Lung (tissue), 12 donors: ENCODE data around the gene CUL4B. TPM values are rescaled to one million over a fixed set of nuclear protein-coding genes. Genes with fewer than 3 reads are reported as not detected.
A peak's percentile ranks its signal among the peaks of the same experiment; 100 is the strongest.
"Not testable (repeated sequence)": the region's sequence is repeated elsewhere in the genome, so short reads cannot be mapped to it uniquely, and the experiment has no call there.

Source experiments
- ATAC-seq: fragments of 200-7000 bp; cut with Tn5 transposase; one replicate; pipeline ENCODE4 v1.9.1; 2020; ENCODE audit warnings: moderate number of reproducible peaks; ENCODE audit not compliant: insufficient read depth, low FRiP score
- DNase-seq, 3 donors: peaks; one replicate each; pipeline ENCODE4 v3.0.0-alpha.2; 2013 to 2017
- H3K27ac ChIP-seq, 2 donors: one replicate each; pipeline ENCODE4 v1.5.1; 2013; ENCODE audit warnings: mild to moderate bottlenecking in 2 of 2, moderate library complexity in 2 of 2, control low read depth in 1 of 2, inconsistent platforms in 1 of 2, low read depth in 1 of 2, low read length in 1 of 2
- H3K27me3 ChIP-seq, 3 donors: one replicate each; pipeline ENCODE4 v1.5.1; 2013; ENCODE audit warnings: low read length in 2 of 3; ENCODE audit not compliant: control insufficient read depth in 3 of 3, insufficient read depth in 3 of 3
- H3K36me3 ChIP-seq, 4 donors: one replicate each; pipeline ENCODE4 v1.5.1; 2013; ENCODE audit warnings: low read length in 4 of 4, mild to moderate bottlenecking in 1 of 4, moderate library complexity in 1 of 4; ENCODE audit not compliant: control insufficient read depth in 4 of 4, insufficient read depth in 4 of 4
- H3K4me1 ChIP-seq, 5 donors: one replicate each; pipeline ENCODE4 v1.5.1; 2013; ENCODE audit warnings: low read length in 5 of 5, mild to moderate bottlenecking in 2 of 5, moderate library complexity in 1 of 5; ENCODE audit not compliant: control insufficient read depth in 5 of 5, insufficient read depth in 5 of 5
- H3K4me3 ChIP-seq: one replicate; pipeline ENCODE4 v1.5.1; 2013; ENCODE audit warnings: mild to moderate bottlenecking, control low read depth, moderate library complexity
- H3K9ac ChIP-seq, 2 donors: one replicate each; pipeline ENCODE4 v1.5.1; 2013; ENCODE audit warnings: low read length in 2 of 2, control low read depth in 1 of 2; ENCODE audit not compliant: insufficient read depth in 1 of 2
- H3K9me3 ChIP-seq, 4 donors: one replicate each; pipeline ENCODE4 v1.5.1; 2013; ENCODE audit warnings: low read length in 3 of 4, mild to moderate bottlenecking in 1 of 4, moderate library complexity in 1 of 4; ENCODE audit not compliant: control insufficient read depth in 4 of 4, insufficient read depth in 3 of 4
- WGBS, 2 donors: extraction: QIAGEN DNeasy Blood & Tissue Kit; methylation state at CpG; one replicate each; pipeline ENCODE4 v1.1.7; 2013; 5-methylcytosine and 5-hydroxymethylcytosine counted together
- polyA plus RNA-seq, 2 donors: library from polyadenylated mRNA; stranded (reverse); fragments of 200-250 nt; gene quantifications; one replicate each; pipeline ENCODE4 v1.2.1, GENCODE V29; 2013
- total RNA-seq, 2 donors: library from RNA; depleted of rRNA in 1 of 2; stranded (reverse); fragments of >200 nt in 1 of 2; gene quantifications; one replicate each; pipeline ENCODE4 v1.2.1, GENCODE V29; 2014 to 2021
- TF ChIP-seq, protein P1 (sequence below): IDR thresholded peaks from 2 replicates; pipeline ENCODE4 v1.5.1; 2012; ENCODE audit warnings: mild to moderate bottlenecking; ENCODE audit errors: control extremely low read depth, extremely low read depth
- donor health status: control.
- donor health status: control.
- donor health status: Bipolar disorder and iron deficiency.
- donor health status: healthy.
- donor health status: DM: yes; HTN: yes; CAD: no.

CUL4B gene
- total and polyA plus RNA-seq, 4 donors = 15.2 to 61.2 (median 24.3) TPM

DNA sequence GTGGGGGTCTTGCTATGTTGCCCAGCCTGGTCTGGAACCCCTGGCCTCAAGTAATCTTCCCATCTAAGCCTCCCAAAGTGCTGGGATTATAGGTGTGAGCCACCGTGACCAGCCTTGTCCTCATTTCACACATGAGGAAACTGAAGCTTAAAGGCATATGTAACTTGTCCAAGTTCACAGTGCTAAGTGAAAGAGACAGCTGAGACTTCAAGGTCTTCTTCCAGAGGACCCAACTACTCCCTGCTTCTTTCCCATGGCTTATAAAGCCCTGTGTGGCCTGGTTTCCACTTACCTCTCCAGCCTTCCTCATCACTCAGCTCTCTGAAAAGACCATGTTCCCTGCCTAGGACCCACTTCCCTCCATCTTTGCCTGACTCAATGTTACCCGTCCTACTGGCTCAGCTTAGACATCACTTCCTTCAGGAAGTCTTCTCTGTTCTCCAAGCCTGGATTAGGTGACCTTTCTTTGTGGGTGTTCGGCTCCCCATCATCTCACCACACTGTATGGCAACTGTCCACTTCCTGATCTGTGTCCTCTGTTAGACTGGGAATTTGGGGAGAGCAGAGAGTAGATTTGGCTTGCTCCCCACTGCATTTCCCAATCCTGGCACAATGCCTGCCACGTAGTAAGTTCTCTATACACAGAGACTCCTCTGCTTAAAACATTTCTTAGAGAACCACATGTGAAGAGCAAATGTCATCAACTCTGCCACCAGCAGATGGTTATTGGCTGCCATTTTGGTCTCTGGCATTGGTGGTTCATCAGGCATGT is 61.3 kb downstream of the CUL4B start:
- H3K9ac ChIP-seq = no peak overlapping the region
- no peak overlapping the region for H3K27ac ChIP-seq
- WGBS, 2 donors = 29 to 51% methylated on average over 4 of the region's 4 CpGs
- H3K27me3 ChIP-seq = no peaks in the 10 kb centered on the region
- no peaks in the 10 kb centered on the region for H3K9me3 ChIP-seq
- DNase-seq = peak in 2 of 3 donors; percentile 29 to 65
- H3K4me1 ChIP-seq = no peaks in the 10 kb centered on the region
- TF ChIP-seq, protein P1, sequence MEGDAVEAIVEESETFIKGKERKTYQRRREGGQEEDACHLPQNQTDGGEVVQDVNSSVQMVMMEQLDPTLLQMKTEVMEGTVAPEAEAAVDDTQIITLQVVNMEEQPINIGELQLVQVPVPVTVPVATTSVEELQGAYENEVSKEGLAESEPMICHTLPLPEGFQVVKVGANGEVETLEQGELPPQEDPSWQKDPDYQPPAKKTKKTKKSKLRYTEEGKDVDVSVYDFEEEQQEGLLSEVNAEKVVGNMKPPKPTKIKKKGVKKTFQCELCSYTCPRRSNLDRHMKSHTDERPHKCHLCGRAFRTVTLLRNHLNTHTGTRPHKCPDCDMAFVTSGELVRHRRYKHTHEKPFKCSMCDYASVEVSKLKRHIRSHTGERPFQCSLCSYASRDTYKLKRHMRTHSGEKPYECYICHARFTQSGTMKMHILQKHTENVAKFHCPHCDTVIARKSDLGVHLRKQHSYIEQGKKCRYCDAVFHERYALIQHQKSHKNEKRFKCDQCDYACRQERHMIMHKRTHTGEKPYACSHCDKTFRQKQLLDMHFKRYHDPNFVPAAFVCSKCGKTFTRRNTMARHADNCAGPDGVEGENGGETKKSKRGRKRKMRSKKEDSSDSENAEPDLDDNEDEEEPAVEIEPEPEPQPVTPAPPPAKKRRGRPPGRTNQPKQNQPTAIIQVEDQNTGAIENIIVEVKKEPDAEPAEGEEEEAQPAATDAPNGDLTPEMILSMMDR = no peak
- ATAC-seq = no peak
- no peak overlapping the region for H3K4me3 ChIP-seq
- H3K36me3 ChIP-seq = no peaks in the 10 kb centered on the region

DNA sequence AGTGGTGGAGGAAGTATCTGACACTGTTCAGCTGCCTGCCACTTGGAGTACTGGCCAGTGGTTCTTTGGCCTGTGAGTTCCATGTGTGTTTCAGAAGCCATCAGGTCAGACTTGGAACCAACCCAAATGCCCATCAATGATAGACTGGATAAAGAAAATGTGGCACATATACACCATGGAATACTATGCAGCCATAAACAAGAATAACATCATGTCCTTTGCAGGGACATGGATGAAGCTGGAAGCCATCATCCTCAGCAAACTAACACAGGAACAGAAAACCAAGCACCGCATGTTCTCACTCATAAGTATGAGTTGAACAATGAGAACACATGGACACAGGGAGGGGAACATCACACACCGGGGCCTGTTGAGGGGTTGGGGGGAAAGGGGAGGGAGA is 70.6 kb downstream of the CUL4B start:
- DNase-seq, H3K27me3 ChIP-seq, H3K9ac ChIP-seq, ATAC-seq, H3K4me3 ChIP-seq, H3K4me1 ChIP-seq, H3K9me3 ChIP-seq, H3K36me3 ChIP-seq, H3K27ac ChIP-seq: not testable (repeated sequence)
- WGBS, 2 donors = 92 to 95% methylated on average over 2 of the region's 2 CpGs

DNA sequence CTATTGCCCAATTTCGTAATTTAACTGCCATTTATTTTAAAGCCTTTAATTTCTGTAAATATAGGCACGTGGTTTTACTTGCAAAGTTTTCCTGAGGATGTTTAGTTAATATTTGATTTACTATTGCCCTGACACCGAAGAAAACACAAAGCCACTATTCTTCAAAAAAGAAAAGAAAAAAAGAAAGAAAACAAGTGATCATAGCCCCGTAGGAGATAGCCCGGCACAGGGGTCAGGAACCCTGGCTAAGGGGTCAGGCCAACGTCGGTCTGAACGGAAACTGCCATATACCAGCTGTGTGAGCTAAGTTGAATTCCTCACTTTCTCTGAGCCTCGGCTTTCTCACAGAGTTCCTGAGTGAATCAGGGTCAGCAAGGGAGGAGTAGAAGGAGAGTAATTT is 74.0 kb downstream of the CUL4B start:
- TF ChIP-seq, protein P1 = no peak
- no peak overlapping the region for H3K9ac ChIP-seq
- no peak for ATAC-seq
- no peak for DNase-seq
- no peaks in the 10 kb centered on the region for H3K36me3 ChIP-seq
- H3K4me1 ChIP-seq = no peaks in the 10 kb centered on the region
- no peak overlapping the region for H3K4me3 ChIP-seq
- 10 to 56% methylated on average over 9 of the region's 9 CpGs for WGBS, 2 donors
- no peaks in the 10 kb centered on the region for H3K27me3 ChIP-seq
- peaks cover 0 to 5% (median 0%) of the 10 kb centered on the region in 4 donors for H3K9me3 ChIP-seq
- no peak overlapping the region for H3K27ac ChIP-seq

DNA sequence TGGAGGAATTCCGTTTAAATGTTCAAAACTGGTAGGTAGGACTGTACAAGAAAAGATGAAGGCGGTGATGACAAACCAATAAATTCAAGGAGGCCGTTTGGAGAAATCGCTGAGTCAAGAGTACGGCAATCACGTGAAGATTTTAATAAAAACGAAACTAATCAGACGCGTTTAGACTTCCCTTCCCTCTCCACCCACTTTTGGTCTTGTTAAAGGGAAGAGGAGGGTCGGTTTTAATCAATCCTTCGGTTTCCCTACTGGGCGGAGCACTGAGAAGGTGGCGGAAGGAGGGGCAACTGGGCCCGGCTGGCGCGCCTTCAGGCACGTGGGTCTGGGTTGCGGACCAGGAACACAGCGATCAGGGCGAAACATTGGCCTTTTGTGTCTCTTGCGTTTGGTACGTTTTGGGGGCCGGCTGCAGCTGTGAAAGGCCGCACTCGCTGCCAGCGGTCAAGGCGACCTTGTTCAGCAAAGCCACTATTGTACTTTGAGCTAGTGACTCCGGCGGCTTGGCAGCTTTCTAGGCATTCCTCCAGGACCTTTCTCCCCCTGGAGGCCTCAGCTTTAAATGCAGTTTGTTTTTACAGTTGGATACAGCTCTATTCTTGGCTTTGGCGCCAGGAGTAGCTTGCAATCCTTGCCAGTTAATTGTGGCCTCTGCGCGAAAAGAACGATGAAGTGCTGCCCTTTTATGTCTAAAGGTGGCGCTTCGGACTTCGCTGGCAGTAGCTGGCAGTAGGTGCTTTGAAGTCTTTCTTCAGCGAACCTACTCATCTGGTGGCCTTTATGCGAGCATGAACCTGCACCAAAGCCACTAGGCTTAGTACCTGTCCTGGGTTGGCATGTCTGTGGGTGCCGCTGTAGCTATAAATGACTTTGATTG is 74.9 kb downstream of the CUL4B start:
- Histone ChIP-seq H3K9me3 (peaks cover 0 to 5% (median 0%) of the 10 kb centered on the region in 4 donors), H3K36me3 (no peaks in the 10 kb centered on the region), H3K27me3 (no peaks in the 10 kb centered on the region), H3K4me3 (peak overlapping the region; percentile 34), H3K9ac (peak overlapping the region in 1 of 2 donors; percentile 76), H3K27ac (peak overlapping the region; percentile 91 to 97), H3K4me1 (no peaks in the 10 kb centered on the region)
- DNase-seq (peak; percentile 80 to 92 (median 89)), ATAC-seq (peak; percentile 74)
- 1 to 24% methylated on average over 39 of the region's 39 CpGs for WGBS, 2 donors
- TF ChIP-seq, protein P1 = peak; percentile 17
